Measurements from ENCODE around the gene THY1.

GRCh38 chr11:119410501-119410900, 12.5 kb downstream of the THY1 start:
- TF ChIP-seq POLR2A (IDR thresholded peaks at IDR 0.05) (no peak), CTCF (IDR thresholded peaks at IDR 0.05) (no peak), POLR2AphosphoS5 (IDR thresholded peaks at IDR 0.05) (no peak), EP300 (IDR thresholded peaks at IDR 0.05) (no peak)

Measured in upper lobe of left lung (tissue), 4 donors.